ENCODE results near the gene DENND6A. TPM values are rescaled to one million over a fixed set of nuclear protein-coding genes. Genes with fewer than 3 reads are reported as not detected.
A peak's percentile ranks its signal among the peaks of the same experiment; 100 is the strongest.
"Not testable (repeated sequence)": the region's sequence is repeated elsewhere in the genome, so short reads cannot be mapped to it uniquely, and the experiment has no call there.

The DENND6A gene
- total RNA-seq, 1 donor from 2014 or later: 23.5 TPM

- ATAC-seq: no peak
These were observed 1.3 kb upstream of the DENND6A start for GRCh38 chr3:57694146-57694545.

- not testable (repeated sequence) for ATAC-seq
These were observed 813 bp downstream of the DENND6A start for GRCh38 chr3:57692133-57692395.

GRCh38 chr3:57691411-57692132 is 1.3 kb downstream of the DENND6A start:
- no peak for ATAC-seq

GRCh38 chr3:57689367-57690053 is 3.4 kb downstream of the DENND6A start:
- ATAC-seq: no peak

GRCh38 chr3:57688291-57688690 is 4.6 kb downstream of the DENND6A start:
- ATAC-seq: no peak

- no peak for ATAC-seq
These were observed 9.6 kb downstream of the DENND6A start for GRCh38 chr3:57683286-57683685.

GRCh38 chr3:57682284-57682683 is 10.6 kb downstream of the DENND6A start:
- no peak for ATAC-seq

GRCh38 chr3:57681691-57682090 is 11.2 kb downstream of the DENND6A start:
- no peak for ATAC-seq

- no peak for ATAC-seq
These were observed 12.8 kb downstream of the DENND6A start for GRCh38 chr3:57680046-57680445.

GRCh38 chr3:57675530-57675929 is 17.3 kb downstream of the DENND6A start:
- ATAC-seq: no peak

GRCh38 chr3:57673156-57673555 is 19.7 kb downstream of the DENND6A start:
- ATAC-seq: no peak

- no peak for ATAC-seq
These were observed 22.3 kb downstream of the DENND6A start for GRCh38 chr3:57670543-57670942.

GRCh38 chr3:57661404-57661803 is 31.5 kb downstream of the DENND6A start:
- ATAC-seq: no peak

- peak; percentile 84 for ATAC-seq
These were observed 33.0 kb downstream of the DENND6A start for GRCh38 chr3:57659806-57660439.

- peak; percentile 80 for ATAC-seq
These were observed 33.7 kb downstream of the DENND6A start for GRCh38 chr3:57659004-57659673.

GRCh38 chr3:57658536-57658935 is 34.3 kb downstream of the DENND6A start:
- ATAC-seq: no peak

GRCh38 chr3:57655727-57656126 is 37.1 kb downstream of the DENND6A start:
- ATAC-seq: no peak

GRCh38 chr3:57654267-57654666 is 38.6 kb downstream of the DENND6A start:
- no peak for ATAC-seq

- ATAC-seq: no peak
These were observed 40.7 kb downstream of the DENND6A start for GRCh38 chr3:57652203-57652602.

- ATAC-seq: peak; percentile 25
These were observed 45.5 kb downstream of the DENND6A start for GRCh38 chr3:57647292-57647940.

- peak; percentile 88 for ATAC-seq
These were observed 46.2 kb downstream of the DENND6A start for GRCh38 chr3:57646723-57647122.

- no peak for ATAC-seq
These were observed 48.1 kb downstream of the DENND6A start for GRCh38 chr3:57644740-57645139.

GRCh38 chr3:57637391-57637790 is 55.5 kb downstream of the DENND6A start:
- ATAC-seq: no peak

All from esophagus mucosa (tissue), 1 donor.